ENCODE measurements around the gene ZNF524.
"Not testable (repeated sequence)": the region's sequence is repeated elsewhere in the genome, so short reads cannot be mapped to it uniquely, and the experiment has no call there.

DNA sequence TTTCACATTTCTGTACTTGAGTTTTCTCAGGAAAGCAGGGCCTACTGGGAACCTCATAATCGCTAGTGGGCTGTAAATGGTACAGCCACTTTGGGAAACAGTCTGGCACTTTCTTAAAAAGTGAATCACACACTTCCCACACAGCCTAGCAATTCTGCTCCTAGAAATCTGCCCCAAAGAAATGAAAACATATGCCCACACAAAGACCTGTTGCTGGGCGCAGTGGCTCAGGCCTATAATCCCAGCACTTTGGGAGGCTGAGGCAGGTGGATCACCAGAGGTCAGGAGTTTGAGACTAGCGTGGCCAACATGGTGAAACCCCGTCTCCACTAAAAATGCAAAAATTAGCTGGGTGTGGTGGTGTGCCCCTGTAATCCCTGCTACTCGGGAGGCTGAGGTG, 30.6 kb upstream of the ZNF524 start:
- TF ChIP-seq, protein P1, sequence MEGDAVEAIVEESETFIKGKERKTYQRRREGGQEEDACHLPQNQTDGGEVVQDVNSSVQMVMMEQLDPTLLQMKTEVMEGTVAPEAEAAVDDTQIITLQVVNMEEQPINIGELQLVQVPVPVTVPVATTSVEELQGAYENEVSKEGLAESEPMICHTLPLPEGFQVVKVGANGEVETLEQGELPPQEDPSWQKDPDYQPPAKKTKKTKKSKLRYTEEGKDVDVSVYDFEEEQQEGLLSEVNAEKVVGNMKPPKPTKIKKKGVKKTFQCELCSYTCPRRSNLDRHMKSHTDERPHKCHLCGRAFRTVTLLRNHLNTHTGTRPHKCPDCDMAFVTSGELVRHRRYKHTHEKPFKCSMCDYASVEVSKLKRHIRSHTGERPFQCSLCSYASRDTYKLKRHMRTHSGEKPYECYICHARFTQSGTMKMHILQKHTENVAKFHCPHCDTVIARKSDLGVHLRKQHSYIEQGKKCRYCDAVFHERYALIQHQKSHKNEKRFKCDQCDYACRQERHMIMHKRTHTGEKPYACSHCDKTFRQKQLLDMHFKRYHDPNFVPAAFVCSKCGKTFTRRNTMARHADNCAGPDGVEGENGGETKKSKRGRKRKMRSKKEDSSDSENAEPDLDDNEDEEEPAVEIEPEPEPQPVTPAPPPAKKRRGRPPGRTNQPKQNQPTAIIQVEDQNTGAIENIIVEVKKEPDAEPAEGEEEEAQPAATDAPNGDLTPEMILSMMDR (IDR thresholded peaks at IDR 0.05): not testable (repeated sequence)
- TF ChIP-seq, protein P2, sequence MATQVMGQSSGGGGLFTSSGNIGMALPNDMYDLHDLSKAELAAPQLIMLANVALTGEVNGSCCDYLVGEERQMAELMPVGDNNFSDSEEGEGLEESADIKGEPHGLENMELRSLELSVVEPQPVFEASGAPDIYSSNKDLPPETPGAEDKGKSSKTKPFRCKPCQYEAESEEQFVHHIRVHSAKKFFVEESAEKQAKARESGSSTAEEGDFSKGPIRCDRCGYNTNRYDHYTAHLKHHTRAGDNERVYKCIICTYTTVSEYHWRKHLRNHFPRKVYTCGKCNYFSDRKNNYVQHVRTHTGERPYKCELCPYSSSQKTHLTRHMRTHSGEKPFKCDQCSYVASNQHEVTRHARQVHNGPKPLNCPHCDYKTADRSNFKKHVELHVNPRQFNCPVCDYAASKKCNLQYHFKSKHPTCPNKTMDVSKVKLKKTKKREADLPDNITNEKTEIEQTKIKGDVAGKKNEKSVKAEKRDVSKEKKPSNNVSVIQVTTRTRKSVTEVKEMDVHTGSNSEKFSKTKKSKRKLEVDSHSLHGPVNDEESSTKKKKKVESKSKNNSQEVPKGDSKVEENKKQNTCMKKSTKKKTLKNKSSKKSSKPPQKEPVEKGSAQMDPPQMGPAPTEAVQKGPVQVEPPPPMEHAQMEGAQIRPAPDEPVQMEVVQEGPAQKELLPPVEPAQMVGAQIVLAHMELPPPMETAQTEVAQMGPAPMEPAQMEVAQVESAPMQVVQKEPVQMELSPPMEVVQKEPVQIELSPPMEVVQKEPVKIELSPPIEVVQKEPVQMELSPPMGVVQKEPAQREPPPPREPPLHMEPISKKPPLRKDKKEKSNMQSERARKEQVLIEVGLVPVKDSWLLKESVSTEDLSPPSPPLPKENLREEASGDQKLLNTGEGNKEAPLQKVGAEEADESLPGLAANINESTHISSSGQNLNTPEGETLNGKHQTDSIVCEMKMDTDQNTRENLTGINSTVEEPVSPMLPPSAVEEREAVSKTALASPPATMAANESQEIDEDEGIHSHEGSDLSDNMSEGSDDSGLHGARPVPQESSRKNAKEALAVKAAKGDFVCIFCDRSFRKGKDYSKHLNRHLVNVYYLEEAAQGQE (IDR thresholded peaks at IDR 0.05; ENCODE audit: insufficient read depth in 1 of 2, low read depth in 2 of 2, low read length in 1 of 2): not testable (repeated sequence)
- not testable (repeated sequence) for TF ChIP-seq SIN3A (IDR thresholded peaks at IDR 0.05; ENCODE audit: borderline replicate concordance, insufficient read depth, low read depth, low read length); POLR2AphosphoS5 (IDR thresholded peaks at IDR 0.05; ENCODE audit: low read depth, low read length)

All from Panc1 (cell line).